ENCODE data around the gene DIAPH2. TPM values are rescaled to one million over a fixed set of nuclear protein-coding genes. Genes with fewer than 3 reads are reported as not detected.

Gene DIAPH2
- total RNA-seq, 3 donors from 2014 or later: 27.4 to 66.4 (median 30.8) TPM

DNA sequence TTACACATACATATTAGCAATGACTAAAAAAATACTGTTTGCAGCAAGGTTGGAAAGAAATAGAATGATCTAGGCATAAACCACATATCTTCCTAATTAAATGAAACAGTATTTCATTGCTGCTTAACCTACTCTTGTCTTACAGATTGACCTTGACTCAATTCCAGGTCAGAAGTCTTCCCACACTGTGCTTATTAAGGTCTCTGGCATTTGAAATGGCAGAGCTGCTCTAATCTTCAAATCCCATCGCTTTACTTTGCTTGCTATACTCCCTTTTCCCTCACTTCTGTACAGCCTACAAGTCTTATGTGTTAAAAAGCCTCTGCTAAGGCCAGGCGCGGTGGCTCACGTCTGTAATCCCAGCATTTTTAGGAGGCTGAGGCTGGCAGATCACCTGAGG, 623.5 kb downstream of the DIAPH2 start:
- H3K4me3 ChIP-seq: no peak overlapping the region
- intact Hi-C loops (cut with DNase I; ENCODE audit: low total_unique reads): no loop called here
- H3K36me3 ChIP-seq: no peaks in the 10 kb centered on the region
- TF ChIP-seq, protein P1, sequence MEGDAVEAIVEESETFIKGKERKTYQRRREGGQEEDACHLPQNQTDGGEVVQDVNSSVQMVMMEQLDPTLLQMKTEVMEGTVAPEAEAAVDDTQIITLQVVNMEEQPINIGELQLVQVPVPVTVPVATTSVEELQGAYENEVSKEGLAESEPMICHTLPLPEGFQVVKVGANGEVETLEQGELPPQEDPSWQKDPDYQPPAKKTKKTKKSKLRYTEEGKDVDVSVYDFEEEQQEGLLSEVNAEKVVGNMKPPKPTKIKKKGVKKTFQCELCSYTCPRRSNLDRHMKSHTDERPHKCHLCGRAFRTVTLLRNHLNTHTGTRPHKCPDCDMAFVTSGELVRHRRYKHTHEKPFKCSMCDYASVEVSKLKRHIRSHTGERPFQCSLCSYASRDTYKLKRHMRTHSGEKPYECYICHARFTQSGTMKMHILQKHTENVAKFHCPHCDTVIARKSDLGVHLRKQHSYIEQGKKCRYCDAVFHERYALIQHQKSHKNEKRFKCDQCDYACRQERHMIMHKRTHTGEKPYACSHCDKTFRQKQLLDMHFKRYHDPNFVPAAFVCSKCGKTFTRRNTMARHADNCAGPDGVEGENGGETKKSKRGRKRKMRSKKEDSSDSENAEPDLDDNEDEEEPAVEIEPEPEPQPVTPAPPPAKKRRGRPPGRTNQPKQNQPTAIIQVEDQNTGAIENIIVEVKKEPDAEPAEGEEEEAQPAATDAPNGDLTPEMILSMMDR (IDR thresholded peaks at IDR 0.05): no peak
- no peak for TF ChIP-seq POLR2A (IDR thresholded peaks at IDR 0.05)
- TF ChIP-seq POLR2AphosphoS5 (IDR thresholded peaks at IDR 0.05): no peak
- peaks cover 0 to 15% of the 10 kb centered on the region in 2 donors for H3K27me3 ChIP-seq
- no peak for DNase-seq (ENCODE audit: low spot score in 2 of 2)
- no peaks in the 10 kb centered on the region for H3K9me3 ChIP-seq
- H3K27ac ChIP-seq: no peak overlapping the region
- H3K4me1 ChIP-seq: no peaks in the 10 kb centered on the region

DNA sequence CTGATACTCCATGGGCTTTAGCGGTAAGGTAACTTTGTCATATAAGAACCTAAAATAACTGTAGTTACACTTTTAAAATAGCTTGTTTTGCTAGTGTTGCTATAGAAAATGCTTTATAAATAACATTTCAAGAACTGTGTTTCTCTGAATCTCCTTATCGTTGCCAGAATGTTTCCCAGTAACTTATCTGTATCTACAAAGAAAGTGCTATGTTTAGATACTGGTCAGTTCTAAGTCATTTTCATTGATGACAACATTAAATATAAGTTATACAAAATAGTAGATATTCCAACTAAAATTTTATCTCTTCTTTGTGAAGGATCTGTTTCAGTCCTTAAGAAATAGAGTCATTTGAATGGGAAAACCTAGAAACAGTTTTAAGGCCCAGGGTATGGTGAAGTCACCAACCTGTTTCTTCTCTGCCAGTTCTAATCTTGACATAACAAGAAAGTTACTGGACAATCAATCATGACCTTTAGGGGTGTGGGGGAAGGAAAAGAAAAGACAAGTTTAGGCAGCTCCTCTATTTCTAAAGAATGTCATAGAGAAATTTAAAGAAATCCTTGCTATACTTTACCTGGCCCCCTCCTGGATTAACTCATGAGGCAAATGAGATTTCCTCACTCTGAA, 625.0 kb downstream of the DIAPH2 start:
- Histone ChIP-seq H3K36me3 (no peaks in the 10 kb centered on the region), H3K4me1 (no peaks in the 10 kb centered on the region), H3K27ac (no peak overlapping the region), H3K27me3 (peaks cover 0 to 15% of the 10 kb centered on the region in 2 donors), H3K9me3 (no peaks in the 10 kb centered on the region), H3K4me3 (no peak overlapping the region)
- no peak for DNase-seq (ENCODE audit: low spot score in 2 of 2)
- TF ChIP-seq, protein P1 (IDR thresholded peaks at IDR 0.05): no peak
- TF ChIP-seq POLR2A (IDR thresholded peaks at IDR 0.05): no peak
- TF ChIP-seq POLR2AphosphoS5 (IDR thresholded peaks at IDR 0.05): no peak
- intact Hi-C loops (cut with DNase I; ENCODE audit: low total_unique reads): no loop called here

DNA sequence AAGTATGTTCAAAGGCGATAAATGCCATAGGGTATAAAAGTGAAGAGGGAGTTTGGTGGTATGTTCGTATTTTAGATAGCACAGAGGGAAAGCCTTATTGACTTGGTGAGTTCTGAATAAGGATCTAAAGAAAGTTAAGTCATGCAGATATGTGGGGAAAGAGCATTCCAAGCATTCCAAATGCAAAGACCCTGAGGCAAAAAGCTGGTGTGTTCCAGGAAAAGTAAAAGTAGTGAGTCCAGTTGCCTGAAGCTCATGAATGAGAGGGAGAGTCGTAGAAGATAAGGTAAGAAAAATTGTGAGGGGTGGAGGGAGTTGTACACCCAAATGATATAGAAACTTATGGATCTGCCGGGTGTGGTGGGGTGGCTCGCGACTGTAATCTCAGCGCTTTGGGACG, 625.7 kb downstream of the DIAPH2 start:
- intact Hi-C loops (cut with DNase I; ENCODE audit: low total_unique reads): no loop called here
- peaks cover 0 to 19% of the 10 kb centered on the region in 2 donors for H3K27me3 ChIP-seq
- no peaks in the 10 kb centered on the region for H3K9me3 ChIP-seq
- H3K4me1 ChIP-seq: no peaks in the 10 kb centered on the region
- DNase-seq (ENCODE audit: low spot score in 2 of 2): no peak
- H3K36me3 ChIP-seq: no peaks in the 10 kb centered on the region
- TF ChIP-seq POLR2AphosphoS5 (IDR thresholded peaks at IDR 0.05) (no peak), POLR2A (IDR thresholded peaks at IDR 0.05) (no peak)
- TF ChIP-seq, protein P1 (IDR thresholded peaks at IDR 0.05): no peak
- H3K27ac ChIP-seq: no peak overlapping the region
- H3K4me3 ChIP-seq: no peak overlapping the region

DNA sequence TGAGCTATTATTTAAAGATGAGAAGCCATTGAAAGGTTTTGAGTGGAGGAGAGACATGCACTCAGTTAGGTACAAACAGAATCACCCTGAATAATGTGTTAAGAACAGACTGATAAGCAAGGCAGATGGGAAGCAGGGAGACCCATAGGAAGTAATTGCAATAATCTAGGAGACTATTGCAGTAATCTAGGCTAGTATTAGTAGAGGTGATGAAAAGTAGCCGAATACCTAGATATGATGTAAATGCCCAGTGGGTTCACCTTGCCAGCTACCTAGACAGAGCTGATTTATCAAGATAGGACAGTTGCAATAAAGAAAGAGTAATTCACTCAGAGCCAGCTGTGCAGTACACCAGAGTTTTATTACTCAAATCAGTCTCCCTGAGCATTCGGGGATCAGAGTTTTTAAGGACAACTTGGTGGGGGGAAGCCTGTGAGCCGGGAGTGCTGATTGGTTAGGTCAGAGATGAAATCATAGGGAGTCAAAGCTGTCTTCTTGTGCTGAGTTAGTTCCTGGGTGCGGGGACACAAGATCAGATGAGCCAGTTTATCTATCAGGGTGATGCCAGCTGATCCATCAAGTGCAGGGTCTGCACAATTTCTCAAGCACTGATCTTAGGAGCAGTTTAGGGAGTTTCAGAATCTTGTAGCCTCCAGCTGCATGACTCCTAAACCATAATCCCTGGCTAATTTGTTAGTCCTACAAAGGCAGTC, 626.6 kb downstream of the DIAPH2 start:
- DNase-seq (ENCODE audit: low spot score in 2 of 2): no peak
- no peaks in the 10 kb centered on the region for H3K9me3 ChIP-seq
- H3K4me3 ChIP-seq: no peak overlapping the region
- no peaks in the 10 kb centered on the region for H3K36me3 ChIP-seq
- TF ChIP-seq POLR2AphosphoS5 (IDR thresholded peaks at IDR 0.05) (no peak), POLR2A (IDR thresholded peaks at IDR 0.05) (no peak)
- TF ChIP-seq, protein P1 (IDR thresholded peaks at IDR 0.05): no peak
- no peak overlapping the region for H3K27ac ChIP-seq
- H3K4me1 ChIP-seq: no peaks in the 10 kb centered on the region
- intact Hi-C loops (cut with DNase I; ENCODE audit: low total_unique reads): no loop called here
- peaks cover 0 to 15% of the 10 kb centered on the region in 2 donors for H3K27me3 ChIP-seq

DNA sequence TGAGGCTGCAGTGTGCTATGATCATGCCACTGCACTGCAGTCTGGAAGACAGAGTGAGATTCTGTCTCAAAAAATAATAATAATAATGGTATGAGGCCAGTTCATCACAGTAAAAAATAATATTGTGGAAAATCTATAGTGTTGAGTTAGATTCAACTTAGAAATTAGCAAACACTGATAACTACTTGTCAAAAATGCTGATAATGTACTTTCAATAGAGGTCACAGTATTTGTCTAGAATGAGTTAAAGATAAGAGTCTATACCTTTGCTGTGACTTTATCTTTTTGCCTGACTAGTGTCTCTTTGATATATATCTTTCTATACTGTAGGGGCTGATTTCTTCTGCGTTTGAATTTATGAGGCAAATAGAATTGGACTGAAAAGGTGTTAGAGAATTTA, 629.7 kb downstream of the DIAPH2 start:
- TF ChIP-seq POLR2A (IDR thresholded peaks at IDR 0.05) (no peak), POLR2AphosphoS5 (IDR thresholded peaks at IDR 0.05) (no peak)
- TF ChIP-seq, protein P1 (IDR thresholded peaks at IDR 0.05): no peak
- H3K27ac ChIP-seq: no peak overlapping the region
- H3K9me3 ChIP-seq: no peaks in the 10 kb centered on the region
- no peak overlapping the region for H3K4me3 ChIP-seq
- no peaks in the 10 kb centered on the region for H3K4me1 ChIP-seq
- intact Hi-C loops (cut with DNase I; ENCODE audit: low total_unique reads): no loop called here
- no peaks in the 10 kb centered on the region for H3K36me3 ChIP-seq
- peaks cover 0 to 15% of the 10 kb centered on the region in 2 donors for H3K27me3 ChIP-seq
- no peak for DNase-seq (ENCODE audit: low spot score in 2 of 2)

All from breast epithelium (tissue), 4 donors.